Neuronal stem cell (in vitro differentiated cells): Measurements from ENCODE around the gene IL36B.
A peak's percentile ranks its signal among the peaks of the same experiment; 100 is the strongest.

Source experiments
- DNase-seq: peaks from one replicate; pipeline ENCODE4 v3.0.0-alpha.2; 2013; ENCODE audit warnings: low spot score
- H2AFZ ChIP-seq: one replicate; pipeline ENCODE4 v1.6.1; 2013; ENCODE audit warnings: mild to moderate bottlenecking, low read length, inconsistent platforms
- H2AK5ac ChIP-seq: 2 replicates; pipeline ENCODE4 v1.6.1; 2013; ENCODE audit warnings: low read depth, mild to moderate bottlenecking, inconsistent platforms, low read length, moderate library complexity, mixed read lengths
- H2BK120ac ChIP-seq: 2 replicates; pipeline ENCODE4 v1.6.1; 2013; ENCODE audit warnings: low read depth, mild to moderate bottlenecking, inconsistent platforms, low read length, moderate library complexity, mixed read lengths
- H2BK12ac ChIP-seq: one replicate; pipeline ENCODE4 v1.6.1; 2013; ENCODE audit warnings: low read length, inconsistent platforms
- H2BK15ac ChIP-seq: 2 replicates; pipeline ENCODE4 v1.6.1; 2013; ENCODE audit warnings: mild to moderate bottlenecking, low read length, inconsistent platforms, mixed read lengths
- H2BK5ac ChIP-seq: one replicate; pipeline ENCODE4 v1.6.1; 2013; ENCODE audit warnings: inconsistent platforms, mild to moderate bottlenecking, low read length, moderate library complexity
- H3K14ac ChIP-seq: one replicate; pipeline ENCODE4 v1.6.1; 2013; ENCODE audit warnings: low read length, inconsistent platforms
- H3K18ac ChIP-seq: 2 replicates; pipeline ENCODE4 v1.6.1; 2013; ENCODE audit warnings: low read length, inconsistent platforms
- H3K23ac ChIP-seq: 2 replicates; pipeline ENCODE4 v1.6.1; 2013; ENCODE audit warnings: low read depth, mild to moderate bottlenecking, mixed read lengths, low read length, inconsistent platforms; ENCODE audit not compliant: poor library complexity
- H3K27ac ChIP-seq: replicated peaks from 3 replicates; pipeline ENCODE4 v1.5.1; 2013; ENCODE audit warnings: low read length, inconsistent platforms
- H3K27me3 ChIP-seq, 3 experiments: 2 replicates each; pipeline ENCODE4 v1.6.1; 2013; ENCODE audit warnings: low read length in 3 of 3, mild to moderate bottlenecking in 2 of 3, inconsistent platforms in 1 of 3, low read depth in 1 of 3, mixed read lengths in 1 of 3, moderate library complexity in 1 of 3; ENCODE audit not compliant: control insufficient read depth in 3 of 3, insufficient read depth in 3 of 3
- H3K36me3 ChIP-seq, 2 donors: replicated peaks in 1 of 2; 2 replicates each; pipeline ENCODE4 v1.6.1; 2013; ENCODE audit warnings: low read length in 2 of 2; ENCODE audit not compliant: control insufficient read depth in 2 of 2, insufficient read depth in 2 of 2
- H3K4ac ChIP-seq: 2 replicates; pipeline ENCODE4 v1.6.1; 2013; ENCODE audit warnings: inconsistent platforms, mild to moderate bottlenecking, low read length, moderate library complexity
- H3K4me1 ChIP-seq, 2 donors: 1 replicate in 1 of 2; 2 replicates in 1 of 2; pipeline ENCODE4 v1.6.1; 2013; ENCODE audit warnings: low read length in 2 of 2, low read depth in 1 of 2; ENCODE audit not compliant: control insufficient read depth in 2 of 2, insufficient read depth in 1 of 2
- H3K4me2 ChIP-seq: one replicate; pipeline ENCODE4 v1.6.1; 2013; ENCODE audit warnings: mild to moderate bottlenecking, low read length, inconsistent platforms; ENCODE audit not compliant: insufficient read depth, poor library complexity, severe bottlenecking
- H3K4me3 ChIP-seq, 2 donors: 2 replicates each; pipeline ENCODE4 v1.5.1; 2013; ENCODE audit warnings: low read length in 2 of 2, mild to moderate bottlenecking in 2 of 2, inconsistent platforms in 1 of 2, moderate library complexity in 1 of 2
- H3K79me1 ChIP-seq: one replicate; pipeline ENCODE4 v1.6.1; 2013; ENCODE audit warnings: low read depth, mild to moderate bottlenecking, inconsistent platforms, low read length, moderate library complexity
- H3K9ac ChIP-seq: one replicate; pipeline ENCODE4 v1.6.1; 2013; ENCODE audit warnings: mild to moderate bottlenecking, low read depth, low read length, inconsistent platforms; ENCODE audit not compliant: poor library complexity
- H3K9me3 ChIP-seq, 2 donors: replicated peaks in 1 of 2; 2 replicates each; pipeline versions ENCODE3 to v1.6.1; 2013; ENCODE audit warnings: low read length in 2 of 2, mild to moderate bottlenecking in 2 of 2, inconsistent platforms in 1 of 2, low read depth in 1 of 2, mixed read lengths in 1 of 2, moderate library complexity in 1 of 2; ENCODE audit not compliant: control insufficient read depth in 2 of 2, insufficient read depth in 1 of 2
- H4K8ac ChIP-seq: one replicate; pipeline ENCODE4 v1.6.1; 2013; ENCODE audit warnings: low read depth, mild to moderate bottlenecking, inconsistent platforms, low read length, moderate library complexity
- H4K91ac ChIP-seq: one replicate; pipeline ENCODE4 v1.6.1; 2013; ENCODE audit warnings: low read length, low read depth, mild to moderate bottlenecking, inconsistent platforms; ENCODE audit not compliant: poor library complexity
- WGBS, 2 donors: extraction: QIAGEN DNeasy Blood & Tissue Kit; methylation state at CpG; one replicate each; pipeline ENCODE4 v1.1.7; 2013; ENCODE audit warnings: missing lambda C conversion rate in 2 of 2, mixed read lengths in 1 of 2; ENCODE audit not compliant: insufficient read length in 2 of 2, insufficient replicate concordance in 1 of 2; ENCODE audit errors: extremely low coverage in 2 of 2; 5-methylcytosine and 5-hydroxymethylcytosine counted together

IL36B gene

DNA sequence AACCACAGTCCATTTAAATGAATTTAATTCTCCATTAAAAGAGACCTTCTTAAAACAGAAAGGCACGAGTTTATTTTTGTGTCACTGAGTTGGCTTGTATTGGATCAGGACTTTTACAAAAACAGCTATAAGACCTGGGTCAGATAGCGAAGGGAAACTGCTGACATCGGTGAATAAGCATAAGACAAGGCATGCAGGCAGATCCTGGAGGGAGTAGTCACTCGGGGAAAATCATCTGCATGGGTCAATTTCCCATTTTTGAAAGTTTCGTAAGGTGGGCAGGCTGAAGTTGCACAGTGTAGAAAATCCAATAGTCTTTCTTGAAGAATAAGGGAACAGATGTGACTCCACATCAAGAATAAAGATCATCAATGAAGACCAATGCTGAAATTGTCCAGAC lies 12.9 kb downstream of the IL36B start:
- WGBS, 2 donors, result no CpG with 5 or more reads among the region's 5 CpGs
- Histone ChIP-seq H2BK15ac (no peak overlapping the region), H3K9ac (no peak overlapping the region), H3K27me3 (peaks cover 0 to 9% (median 0%) of the 10 kb centered on the region in 3 experiments), H2BK120ac (no peak overlapping the region), H2BK12ac (no peak overlapping the region), H3K4ac (no peak overlapping the region), H3K18ac (no peak overlapping the region), H3K4me3 (no peak overlapping the region), H3K14ac (no peak overlapping the region), H3K4me1 (no peaks in the 10 kb centered on the region), H2AFZ (no peak overlapping the region), H4K91ac (no peak overlapping the region), H3K23ac (no peak overlapping the region), H3K36me3 (no peaks in the 10 kb centered on the region), H3K4me2 (no peak overlapping the region), H2AK5ac (no peak overlapping the region), H3K79me1 (no peaks in the 10 kb centered on the region), H3K27ac (no peak overlapping the region), H2BK5ac (no peak overlapping the region), H3K9me3 (no peaks in the 10 kb centered on the region), H4K8ac (no peak overlapping the region)
- DNase-seq, result no peak

DNA sequence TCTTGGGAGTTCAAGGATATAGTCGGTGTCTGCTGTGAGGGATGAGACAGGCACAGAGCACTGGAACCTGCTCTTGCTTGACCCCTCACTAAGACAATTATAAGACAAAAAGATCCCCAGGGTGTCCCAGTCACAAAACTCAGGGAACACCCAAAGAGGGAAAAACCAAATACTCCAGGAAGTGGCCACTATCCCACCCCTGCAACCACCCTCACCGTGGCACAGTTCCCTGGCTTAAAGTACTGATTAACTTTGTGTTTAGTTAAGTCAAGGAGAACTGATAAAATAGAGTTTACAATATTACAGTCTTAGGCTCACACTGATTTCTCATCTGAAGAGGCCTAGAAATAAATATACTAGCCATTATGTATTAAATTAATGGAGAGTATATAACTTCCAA lies 13.5 kb downstream of the IL36B start:
- Histone ChIP-seq H3K23ac (no peak overlapping the region), H3K9ac (no peak overlapping the region)
- WGBS, 2 donors, result no CpG with 5 or more reads among the region's 2 CpGs

DNA sequence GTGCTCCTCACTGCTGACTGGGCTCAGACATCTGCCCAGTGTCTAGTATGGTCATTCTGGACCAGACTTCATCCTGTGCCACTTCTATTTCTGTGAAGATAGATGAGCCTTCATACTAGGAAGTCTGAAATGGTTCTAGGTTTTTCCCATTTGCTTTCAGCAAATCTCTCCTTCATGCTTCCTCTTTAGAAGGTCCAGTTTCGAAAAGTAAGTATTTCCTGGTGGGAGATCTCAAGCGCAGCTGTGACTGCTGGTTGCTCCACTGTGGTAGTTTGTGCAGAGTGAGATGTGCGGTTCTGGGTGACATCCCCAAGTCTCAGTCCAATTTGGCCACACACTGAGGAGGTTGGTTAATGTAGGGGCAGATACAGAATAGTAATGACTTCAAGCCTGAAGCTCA lies 14.4 kb downstream of the IL36B start:
- Histone ChIP-seq H2AFZ (no peak overlapping the region), H3K14ac (no peak overlapping the region), H2AK5ac (no peak overlapping the region), H3K4me3 (no peak overlapping the region), H2BK15ac (no peak overlapping the region), H3K27me3 (peaks cover 0 to 9% (median 0%) of the 10 kb centered on the region in 3 experiments), H3K4ac (no peak overlapping the region), H3K36me3 (no peaks in the 10 kb centered on the region), H2BK12ac (no peak overlapping the region), H3K27ac (no peak overlapping the region), H2BK120ac (no peak overlapping the region), H3K4me2 (no peak overlapping the region), H4K8ac (no peak overlapping the region), H3K23ac (no peak overlapping the region), H3K79me1 (no peaks in the 10 kb centered on the region), H3K9ac (no peak overlapping the region), H4K91ac (no peak overlapping the region), H3K18ac (no peak overlapping the region), H3K4me1 (no peaks in the 10 kb centered on the region), H3K9me3 (no peaks in the 10 kb centered on the region), H2BK5ac (no peak overlapping the region)
- WGBS, 2 donors, result no CpG with 5 or more reads among the region's 3 CpGs
- no peak for DNase-seq

More for the DNA sequence above, 13.5 kb downstream of the IL36B start:
- Histone ChIP-seq H3K9me3 (no peaks in the 10 kb centered on the region), H4K91ac (no peak overlapping the region), H2AFZ (no peak overlapping the region), H3K36me3 (no peaks in the 10 kb centered on the region), H3K18ac (no peak overlapping the region), H3K14ac (no peak overlapping the region), H4K8ac (no peak overlapping the region), H3K4ac (no peak overlapping the region), H2AK5ac (no peak overlapping the region), H2BK12ac (no peak overlapping the region), H3K4me1 (no peaks in the 10 kb centered on the region), H2BK120ac (no peak overlapping the region), H3K4me2 (no peak overlapping the region), H3K27ac (no peak overlapping the region), H3K79me1 (no peaks in the 10 kb centered on the region), H3K4me3 (no peak overlapping the region), H2BK5ac (no peak overlapping the region), H3K27me3 (peaks cover 0 to 9% (median 0%) of the 10 kb centered on the region in 3 experiments), H2BK15ac (no peak overlapping the region)
- no peak for DNase-seq

DNA sequence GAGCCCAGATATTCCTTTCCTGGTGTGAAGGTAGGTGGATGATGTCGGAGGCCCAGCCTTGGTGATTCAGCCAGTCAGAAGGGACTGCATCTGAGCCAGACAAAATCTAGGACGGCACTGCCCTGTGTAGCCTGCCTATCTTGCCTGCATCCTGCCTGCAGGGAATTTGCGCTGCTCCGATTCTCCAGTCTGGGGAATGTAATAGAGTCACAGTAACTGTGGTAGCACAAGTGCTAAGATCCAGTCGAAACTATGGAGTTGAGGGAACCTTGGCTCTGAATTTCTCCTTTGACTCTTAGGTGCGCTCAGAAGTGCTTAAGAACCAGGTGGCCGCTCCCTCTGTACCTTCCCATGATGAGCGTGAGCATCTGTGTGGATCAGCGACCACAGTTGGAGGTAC lies 15.9 kb downstream of the IL36B start:
- H3K18ac ChIP-seq, result no peak overlapping the region
- peaks cover 0 to 19% (median 0%) of the 10 kb centered on the region in 3 experiments for H3K27me3 ChIP-seq

More for the DNA sequence above, 15.9 kb downstream of the IL36B start:
- Histone ChIP-seq H4K8ac (no peak overlapping the region), H2BK15ac (no peak overlapping the region), H3K14ac (no peak overlapping the region), H2AFZ (no peak overlapping the region), H2AK5ac (no peak overlapping the region), H3K4ac (no peak overlapping the region), H3K9ac (no peak overlapping the region), H3K4me3 (peak overlapping the region in 1 of 2 donors; percentile 45), H3K23ac (no peak overlapping the region), H3K4me2 (no peak overlapping the region), H3K79me1 (no peaks in the 10 kb centered on the region), H2BK120ac (no peak overlapping the region), H4K91ac (no peak overlapping the region), H2BK12ac (no peak overlapping the region), H3K36me3 (no peaks in the 10 kb centered on the region), H2BK5ac (no peak overlapping the region), H3K9me3 (no peaks in the 10 kb centered on the region), H3K4me1 (no peaks in the 10 kb centered on the region), H3K27ac (no peak overlapping the region)
- no peak for DNase-seq
- no CpG with 5 or more reads among the region's 9 CpGs for WGBS, 2 donors
